GM23338 (cell line): ENCODE measurements around the gene GPR158.

Experiments
- EZH2 ChIP-seq: fragments of 200-600 bp; sonication (generic); IDR thresholded peaks from one replicate; pipeline ENCODE4 v1.8.0; 2017; ENCODE audit warnings: antibody characterized with exemption, mild to moderate bottlenecking, low read depth; ENCODE audit not compliant: unreplicated experiment
- EZH2phosphoT487 ChIP-seq: fragments of 200-600 bp; sonication (generic); IDR thresholded peaks from one replicate; pipeline ENCODE4 v1.8.1; 2018; ENCODE audit warnings: antibody characterized with exemption; ENCODE audit not compliant: unreplicated experiment
- JUNB ChIP-seq: IDR thresholded peaks from one replicate; pipeline ENCODE4 v1.6.1; 2016; ENCODE audit warnings: antibody characterized with exemption; ENCODE audit not compliant: unreplicated experiment
- NANOG ChIP-seq: IDR thresholded peaks from 2 replicates; pipeline ENCODE4 v1.6.1; 2016; ENCODE audit warnings: antibody characterized with exemption, borderline replicate concordance
- POLR2AphosphoS5 ChIP-seq: IDR thresholded peaks from 2 replicates; pipeline ENCODE4 v1.6.1; 2016; ENCODE audit warnings: antibody characterized with exemption, low read depth
- REST ChIP-seq: IDR thresholded peaks from one replicate; pipeline ENCODE4 v1.6.1; 2018; ENCODE audit warnings: antibody characterized with exemption; ENCODE audit not compliant: unreplicated experiment
- ZNF462 ChIP-seq: fragments of 250-450 bp; sonication (Bioruptor Pico); IDR thresholded peaks from 2 replicates; pipeline ENCODE4 v1.5.0; 2020; ENCODE audit warnings: mild to moderate bottlenecking, moderate library complexity
- TF ChIP-seq, protein P1 (sequence below), 2 experiments: fragments of 200-600 bp in 1 of 2; sonication (generic) in 1 of 2; conservative IDR thresholded peaks; 2 replicates each; pipeline versions ENCODE4 v1.5.1 to v1.6.1; 2016 to 2017; ENCODE audit warnings: antibody characterized with exemption in 2 of 2, low read depth in 2 of 2, mild to moderate bottlenecking in 2 of 2, moderate library complexity in 1 of 2

- no peak for TF ChIP-seq EZH2
- TF ChIP-seq REST: no peak
- no peak for TF ChIP-seq JUNB
- TF ChIP-seq, protein P1, sequence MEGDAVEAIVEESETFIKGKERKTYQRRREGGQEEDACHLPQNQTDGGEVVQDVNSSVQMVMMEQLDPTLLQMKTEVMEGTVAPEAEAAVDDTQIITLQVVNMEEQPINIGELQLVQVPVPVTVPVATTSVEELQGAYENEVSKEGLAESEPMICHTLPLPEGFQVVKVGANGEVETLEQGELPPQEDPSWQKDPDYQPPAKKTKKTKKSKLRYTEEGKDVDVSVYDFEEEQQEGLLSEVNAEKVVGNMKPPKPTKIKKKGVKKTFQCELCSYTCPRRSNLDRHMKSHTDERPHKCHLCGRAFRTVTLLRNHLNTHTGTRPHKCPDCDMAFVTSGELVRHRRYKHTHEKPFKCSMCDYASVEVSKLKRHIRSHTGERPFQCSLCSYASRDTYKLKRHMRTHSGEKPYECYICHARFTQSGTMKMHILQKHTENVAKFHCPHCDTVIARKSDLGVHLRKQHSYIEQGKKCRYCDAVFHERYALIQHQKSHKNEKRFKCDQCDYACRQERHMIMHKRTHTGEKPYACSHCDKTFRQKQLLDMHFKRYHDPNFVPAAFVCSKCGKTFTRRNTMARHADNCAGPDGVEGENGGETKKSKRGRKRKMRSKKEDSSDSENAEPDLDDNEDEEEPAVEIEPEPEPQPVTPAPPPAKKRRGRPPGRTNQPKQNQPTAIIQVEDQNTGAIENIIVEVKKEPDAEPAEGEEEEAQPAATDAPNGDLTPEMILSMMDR (conservative IDR thresholded peaks at IDR 0.05; ENCODE audit: low read depth in 2 of 2): peak in 1 of 2 experiments; percentile 36; a peak in 1 of 4 replicates
- TF ChIP-seq POLR2AphosphoS5: no peak
- no peak for TF ChIP-seq ZNF462 (CRISPR knock-in tag)
- no peak for TF ChIP-seq EZH2phosphoT487
- TF ChIP-seq NANOG: peak; percentile 42; the same call in 1 of the 2 replicates
These were observed 281.3 kb downstream of the GPR158 start for GRCh38 chr10:25455980-25456567.
